ENCODE results near the gene DTWD2.
"Not testable (repeated sequence)": the region's sequence is repeated elsewhere in the genome, so short reads cannot be mapped to it uniquely, and the experiment has no call there.

The DTWD2 gene

GRCh38 chr5:118993118-118993517 is 4.8 kb upstream of the DTWD2 start:
- peaks cover 15% of the 10 kb centered on the region for H3K9me3 ChIP-seq (ENCODE audit: control insufficient read depth, low read length)
- not testable (repeated sequence) for H3K36me3 ChIP-seq (ENCODE audit: control insufficient read depth, insufficient read depth, low read length, severe bottlenecking); DNase-seq (ENCODE audit: low read depth); H3K4me3 ChIP-seq (ENCODE audit: low read length); H3K27me3 ChIP-seq (replicated peaks; ENCODE audit: control insufficient read depth, insufficient read depth, low read length); H3K9ac ChIP-seq (ENCODE audit: low read length); H3K4me1 ChIP-seq (ENCODE audit: control insufficient read depth, insufficient read depth, low read length)

- peaks cover 15% of the 10 kb centered on the region for H3K4me1 ChIP-seq (ENCODE audit: control insufficient read depth, insufficient read depth, low read length)
Measured at GRCh38 chr5:118992055-118992454, 3.7 kb upstream of the DTWD2 start.

GRCh38 chr5:118990582-118990981 is 2.2 kb upstream of the DTWD2 start:
- Histone ChIP-seq H3K9me3 (ENCODE audit: control insufficient read depth, low read length) (no peaks in the 10 kb centered on the region), H3K36me3 (ENCODE audit: control insufficient read depth, insufficient read depth, low read length, severe bottlenecking) (no peaks in the 10 kb centered on the region), H3K27me3 (replicated peaks; ENCODE audit: control insufficient read depth, insufficient read depth, low read length) (no peaks in the 10 kb centered on the region), H3K4me3 (ENCODE audit: low read length) (no peak overlapping the region), H3K4me1 (ENCODE audit: control insufficient read depth, insufficient read depth, low read length) (peaks cover 15% of the 10 kb centered on the region), H3K9ac (ENCODE audit: low read length) (no peak overlapping the region)
- no peak for DNase-seq (ENCODE audit: low read depth)

More at GRCh38 chr5:118992055-118992454, 3.7 kb upstream of the DTWD2 start:
- not testable (repeated sequence) for H3K4me3 ChIP-seq (ENCODE audit: low read length); H3K9ac ChIP-seq (ENCODE audit: low read length); DNase-seq (ENCODE audit: low read depth); H3K27me3 ChIP-seq (replicated peaks; ENCODE audit: control insufficient read depth, insufficient read depth, low read length); H3K36me3 ChIP-seq (ENCODE audit: control insufficient read depth, insufficient read depth, low read length, severe bottlenecking)
- H3K9me3 ChIP-seq (ENCODE audit: control insufficient read depth, low read length): peaks cover 13% of the 10 kb centered on the region

GRCh38 chr5:118989816-118990215 is 1.5 kb upstream of the DTWD2 start:
- Histone ChIP-seq H3K9ac (ENCODE audit: low read length) (no peak overlapping the region), H3K36me3 (ENCODE audit: control insufficient read depth, insufficient read depth, low read length, severe bottlenecking) (no peaks in the 10 kb centered on the region), H3K4me1 (ENCODE audit: control insufficient read depth, insufficient read depth, low read length) (peaks cover 18% of the 10 kb centered on the region), H3K9me3 (ENCODE audit: control insufficient read depth, low read length) (no peaks in the 10 kb centered on the region), H3K27me3 (replicated peaks; ENCODE audit: control insufficient read depth, insufficient read depth, low read length) (no peaks in the 10 kb centered on the region), H3K4me3 (ENCODE audit: low read length) (no peak overlapping the region)
- no peak for DNase-seq (ENCODE audit: low read depth)

- peaks cover 22% of the 10 kb centered on the region for H3K4me1 ChIP-seq (ENCODE audit: control insufficient read depth, insufficient read depth, low read length)
- H3K36me3 ChIP-seq (ENCODE audit: control insufficient read depth, insufficient read depth, low read length, severe bottlenecking): no peaks in the 10 kb centered on the region
- H3K9ac ChIP-seq (ENCODE audit: low read length): peak overlapping the region; percentile 91
- no peak for DNase-seq (ENCODE audit: low read depth)
- H3K9me3 ChIP-seq (ENCODE audit: control insufficient read depth, low read length): no peaks in the 10 kb centered on the region
- peak overlapping the region; percentile 94 for H3K4me3 ChIP-seq (ENCODE audit: low read length)
- no peaks in the 10 kb centered on the region for H3K27me3 ChIP-seq (replicated peaks; ENCODE audit: control insufficient read depth, insufficient read depth, low read length)
Measured at GRCh38 chr5:118988866-118989180, 476 bp upstream of the DTWD2 start.

- no peaks in the 10 kb centered on the region for H3K36me3 ChIP-seq (ENCODE audit: control insufficient read depth, insufficient read depth, low read length, severe bottlenecking)
- no peaks in the 10 kb centered on the region for H3K27me3 ChIP-seq (replicated peaks; ENCODE audit: control insufficient read depth, insufficient read depth, low read length)
- H3K9me3 ChIP-seq (ENCODE audit: control insufficient read depth, low read length): peaks cover 4% of the 10 kb centered on the region
- H3K4me1 ChIP-seq (ENCODE audit: control insufficient read depth, insufficient read depth, low read length): peaks cover 22% of the 10 kb centered on the region
- no peak overlapping the region for H3K9ac ChIP-seq (ENCODE audit: low read length)
- no peak overlapping the region for H3K4me3 ChIP-seq (ENCODE audit: low read length)
- peak; percentile 24 for DNase-seq (ENCODE audit: low read depth)
Measured at GRCh38 chr5:118984602-118985001, 3.7 kb downstream of the DTWD2 start.

GRCh38 chr5:118981783-118982182 is 6.6 kb downstream of the DTWD2 start:
- Histone ChIP-seq H3K9ac (ENCODE audit: low read length) (no peak overlapping the region), H3K4me1 (ENCODE audit: control insufficient read depth, insufficient read depth, low read length) (peaks cover 7% of the 10 kb centered on the region), H3K4me3 (ENCODE audit: low read length) (no peak overlapping the region), H3K27me3 (replicated peaks; ENCODE audit: control insufficient read depth, insufficient read depth, low read length) (no peaks in the 10 kb centered on the region), H3K36me3 (ENCODE audit: control insufficient read depth, insufficient read depth, low read length, severe bottlenecking) (no peaks in the 10 kb centered on the region), H3K9me3 (ENCODE audit: control insufficient read depth, low read length) (peaks cover 4% of the 10 kb centered on the region)
- DNase-seq (ENCODE audit: low read depth): no peak

- Histone ChIP-seq H3K9me3 (ENCODE audit: control insufficient read depth, low read length) (peaks cover 4% of the 10 kb centered on the region), H3K27me3 (replicated peaks; ENCODE audit: control insufficient read depth, insufficient read depth, low read length) (no peaks in the 10 kb centered on the region), H3K9ac (ENCODE audit: low read length) (no peak overlapping the region), H3K4me3 (ENCODE audit: low read length) (no peak overlapping the region), H3K36me3 (ENCODE audit: control insufficient read depth, insufficient read depth, low read length, severe bottlenecking) (no peaks in the 10 kb centered on the region), H3K4me1 (ENCODE audit: control insufficient read depth, insufficient read depth, low read length) (peaks cover 7% of the 10 kb centered on the region)
- DNase-seq (ENCODE audit: low read depth): no peak
Measured at GRCh38 chr5:118980438-118980837, 7.9 kb downstream of the DTWD2 start.

- peaks cover 4% of the 10 kb centered on the region for H3K9me3 ChIP-seq (ENCODE audit: control insufficient read depth, low read length)
Measured at GRCh38 chr5:118980017-118980416, 8.3 kb downstream of the DTWD2 start.

GRCh38 chr5:118973779-118974445 is 14.4 kb downstream of the DTWD2 start:
- not testable (repeated sequence) for H3K4me3 ChIP-seq (ENCODE audit: low read length); H3K9ac ChIP-seq (ENCODE audit: low read length); H3K4me1 ChIP-seq (ENCODE audit: control insufficient read depth, insufficient read depth, low read length); H3K9me3 ChIP-seq (ENCODE audit: control insufficient read depth, low read length); DNase-seq (ENCODE audit: low read depth); H3K27me3 ChIP-seq (replicated peaks; ENCODE audit: control insufficient read depth, insufficient read depth, low read length); H3K36me3 ChIP-seq (ENCODE audit: control insufficient read depth, insufficient read depth, low read length, severe bottlenecking)

More at GRCh38 chr5:118980017-118980416, 8.3 kb downstream of the DTWD2 start:
- Histone ChIP-seq H3K4me3 (ENCODE audit: low read length) (no peak overlapping the region), H3K9ac (ENCODE audit: low read length) (no peak overlapping the region), H3K36me3 (ENCODE audit: control insufficient read depth, insufficient read depth, low read length, severe bottlenecking) (no peaks in the 10 kb centered on the region), H3K27me3 (replicated peaks; ENCODE audit: control insufficient read depth, insufficient read depth, low read length) (no peaks in the 10 kb centered on the region), H3K4me1 (ENCODE audit: control insufficient read depth, insufficient read depth, low read length) (peaks cover 6% of the 10 kb centered on the region)
- no peak for DNase-seq (ENCODE audit: low read depth)

- H3K9ac ChIP-seq (ENCODE audit: low read length): peak overlapping the region; percentile 49
- H3K27me3 ChIP-seq (replicated peaks; ENCODE audit: control insufficient read depth, insufficient read depth, low read length): no peaks in the 10 kb centered on the region
- H3K36me3 ChIP-seq (ENCODE audit: control insufficient read depth, insufficient read depth, low read length, severe bottlenecking): no peaks in the 10 kb centered on the region
- no peaks in the 10 kb centered on the region for H3K9me3 ChIP-seq (ENCODE audit: control insufficient read depth, low read length)
- no peak for DNase-seq (ENCODE audit: low read depth)
- H3K4me1 ChIP-seq (ENCODE audit: control insufficient read depth, insufficient read depth, low read length): peaks cover 12% of the 10 kb centered on the region
- no peak overlapping the region for H3K4me3 ChIP-seq (ENCODE audit: low read length)
Measured at GRCh38 chr5:118968925-118969375, 19.4 kb downstream of the DTWD2 start.

GRCh38 chr5:118968406-118968911 is 19.9 kb downstream of the DTWD2 start:
- Histone ChIP-seq H3K9ac (ENCODE audit: low read length) (no peak overlapping the region), H3K9me3 (ENCODE audit: control insufficient read depth, low read length) (no peaks in the 10 kb centered on the region), H3K36me3 (ENCODE audit: control insufficient read depth, insufficient read depth, low read length, severe bottlenecking) (no peaks in the 10 kb centered on the region), H3K4me3 (ENCODE audit: low read length) (no peak overlapping the region), H3K4me1 (ENCODE audit: control insufficient read depth, insufficient read depth, low read length) (peaks cover 12% of the 10 kb centered on the region), H3K27me3 (replicated peaks; ENCODE audit: control insufficient read depth, insufficient read depth, low read length) (no peaks in the 10 kb centered on the region)
- DNase-seq (ENCODE audit: low read depth): no peak

All from adipocyte (in vitro differentiated cells).